GM23338 (cell line): Measurements from ENCODE around the gene CCDC137.

ENCODE experiments used
- CREB1 ChIP-seq: fragments of 250-450 bp; sonication (Bioruptor Pico); IDR thresholded peaks from 2 replicates; pipeline ENCODE4 v1.5.0; 2020; ENCODE audit warnings: low read depth, mild to moderate bottlenecking, moderate library complexity
- EZH2 ChIP-seq: fragments of 200-600 bp; sonication (generic); IDR thresholded peaks from one replicate; pipeline ENCODE4 v1.8.0; 2017; ENCODE audit warnings: antibody characterized with exemption, mild to moderate bottlenecking, low read depth; ENCODE audit not compliant: unreplicated experiment
- JUNB ChIP-seq: IDR thresholded peaks from one replicate; pipeline ENCODE4 v1.6.1; 2016; ENCODE audit warnings: antibody characterized with exemption; ENCODE audit not compliant: unreplicated experiment
- NANOG ChIP-seq: IDR thresholded peaks from 2 replicates; pipeline ENCODE4 v1.6.1; 2016; ENCODE audit warnings: antibody characterized with exemption, borderline replicate concordance
- POLR2AphosphoS5 ChIP-seq: IDR thresholded peaks from 2 replicates; pipeline ENCODE4 v1.6.1; 2016; ENCODE audit warnings: antibody characterized with exemption, low read depth
- STAT1 ChIP-seq: IDR thresholded peaks from one replicate; pipeline ENCODE4 v1.6.1; 2016; ENCODE audit warnings: antibody characterized with exemption; ENCODE audit not compliant: unreplicated experiment
- ZNF331 ChIP-seq: fragments of 250-450 bp; sonication (Bioruptor Pico); IDR thresholded peaks from 2 replicates; pipeline ENCODE4 v1.5.0; 2020; ENCODE audit warnings: low read depth, mild to moderate bottlenecking, moderate library complexity
- TF ChIP-seq, protein P1 (sequence below), 2 experiments: fragments of 200-600 bp in 1 of 2; sonication (generic) in 1 of 2; conservative IDR thresholded peaks; 2 replicates each; pipeline versions ENCODE4 v1.5.1 to v1.6.1; 2016 to 2017; ENCODE audit warnings: antibody characterized with exemption in 2 of 2, low read depth in 2 of 2, mild to moderate bottlenecking in 2 of 2, moderate library complexity in 1 of 2
- TF ChIP-seq, protein P2 (sequence below): IDR thresholded peaks from one replicate; pipeline ENCODE4 v1.6.1; 2018; ENCODE audit warnings: antibody characterized with exemption; ENCODE audit not compliant: unreplicated experiment
- TF ChIP-seq, protein P3 (sequence below): IDR thresholded peaks from 2 replicates; pipeline ENCODE4 v1.6.1; 2016; ENCODE audit warnings: antibody characterized with exemption

DNA sequence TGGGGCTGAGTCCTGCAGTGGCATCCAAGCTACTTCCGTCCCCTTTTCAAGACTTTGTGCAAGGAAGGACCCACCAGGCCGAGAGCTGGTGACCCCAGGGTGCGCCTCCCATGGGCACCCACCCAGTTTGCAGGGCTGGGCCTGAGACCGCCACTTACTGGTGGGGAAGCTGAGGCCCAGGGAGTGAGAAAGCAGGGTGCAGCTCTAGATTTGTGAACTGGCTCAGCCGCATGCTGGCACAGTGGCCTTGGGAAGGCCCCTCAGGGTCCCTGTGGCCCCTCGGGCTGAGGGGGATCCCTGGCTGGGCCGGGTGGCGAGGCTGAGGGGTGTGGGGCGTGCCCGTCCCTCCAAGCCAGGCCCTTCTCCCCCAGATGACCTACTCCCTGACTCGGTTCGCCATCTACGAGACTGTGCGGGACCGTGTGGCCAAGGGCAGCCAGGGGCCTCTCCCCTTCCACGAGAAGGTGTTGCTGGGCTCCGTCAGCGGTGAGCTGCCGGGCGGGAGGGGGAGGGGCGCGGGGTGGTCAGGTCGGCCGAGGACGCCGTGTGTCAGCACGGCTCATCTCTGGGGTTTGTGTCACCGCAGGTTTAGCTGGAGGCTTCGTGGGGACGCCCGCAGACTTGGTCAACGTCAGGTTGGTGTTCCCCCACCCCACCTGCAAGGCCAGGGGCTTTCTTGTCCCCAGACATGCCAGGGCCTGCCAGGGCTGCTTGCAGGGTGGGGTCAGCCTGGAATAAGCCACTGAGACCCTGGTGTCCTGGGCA, 48.8 kb downstream of the CCDC137 start:
- TF ChIP-seq, protein P1, sequence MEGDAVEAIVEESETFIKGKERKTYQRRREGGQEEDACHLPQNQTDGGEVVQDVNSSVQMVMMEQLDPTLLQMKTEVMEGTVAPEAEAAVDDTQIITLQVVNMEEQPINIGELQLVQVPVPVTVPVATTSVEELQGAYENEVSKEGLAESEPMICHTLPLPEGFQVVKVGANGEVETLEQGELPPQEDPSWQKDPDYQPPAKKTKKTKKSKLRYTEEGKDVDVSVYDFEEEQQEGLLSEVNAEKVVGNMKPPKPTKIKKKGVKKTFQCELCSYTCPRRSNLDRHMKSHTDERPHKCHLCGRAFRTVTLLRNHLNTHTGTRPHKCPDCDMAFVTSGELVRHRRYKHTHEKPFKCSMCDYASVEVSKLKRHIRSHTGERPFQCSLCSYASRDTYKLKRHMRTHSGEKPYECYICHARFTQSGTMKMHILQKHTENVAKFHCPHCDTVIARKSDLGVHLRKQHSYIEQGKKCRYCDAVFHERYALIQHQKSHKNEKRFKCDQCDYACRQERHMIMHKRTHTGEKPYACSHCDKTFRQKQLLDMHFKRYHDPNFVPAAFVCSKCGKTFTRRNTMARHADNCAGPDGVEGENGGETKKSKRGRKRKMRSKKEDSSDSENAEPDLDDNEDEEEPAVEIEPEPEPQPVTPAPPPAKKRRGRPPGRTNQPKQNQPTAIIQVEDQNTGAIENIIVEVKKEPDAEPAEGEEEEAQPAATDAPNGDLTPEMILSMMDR (conservative IDR thresholded peaks at IDR 0.05; ENCODE audit: low read depth in 2 of 2) = no peak
- TF ChIP-seq POLR2AphosphoS5 (no peak), EZH2 (no peak), STAT1 (no peak), JUNB (no peak), CREB1 (CRISPR knock-in tag) (no peak), ZNF331 (CRISPR knock-in tag) (no peak), NANOG (no peak)
- TF ChIP-seq, protein P2, sequence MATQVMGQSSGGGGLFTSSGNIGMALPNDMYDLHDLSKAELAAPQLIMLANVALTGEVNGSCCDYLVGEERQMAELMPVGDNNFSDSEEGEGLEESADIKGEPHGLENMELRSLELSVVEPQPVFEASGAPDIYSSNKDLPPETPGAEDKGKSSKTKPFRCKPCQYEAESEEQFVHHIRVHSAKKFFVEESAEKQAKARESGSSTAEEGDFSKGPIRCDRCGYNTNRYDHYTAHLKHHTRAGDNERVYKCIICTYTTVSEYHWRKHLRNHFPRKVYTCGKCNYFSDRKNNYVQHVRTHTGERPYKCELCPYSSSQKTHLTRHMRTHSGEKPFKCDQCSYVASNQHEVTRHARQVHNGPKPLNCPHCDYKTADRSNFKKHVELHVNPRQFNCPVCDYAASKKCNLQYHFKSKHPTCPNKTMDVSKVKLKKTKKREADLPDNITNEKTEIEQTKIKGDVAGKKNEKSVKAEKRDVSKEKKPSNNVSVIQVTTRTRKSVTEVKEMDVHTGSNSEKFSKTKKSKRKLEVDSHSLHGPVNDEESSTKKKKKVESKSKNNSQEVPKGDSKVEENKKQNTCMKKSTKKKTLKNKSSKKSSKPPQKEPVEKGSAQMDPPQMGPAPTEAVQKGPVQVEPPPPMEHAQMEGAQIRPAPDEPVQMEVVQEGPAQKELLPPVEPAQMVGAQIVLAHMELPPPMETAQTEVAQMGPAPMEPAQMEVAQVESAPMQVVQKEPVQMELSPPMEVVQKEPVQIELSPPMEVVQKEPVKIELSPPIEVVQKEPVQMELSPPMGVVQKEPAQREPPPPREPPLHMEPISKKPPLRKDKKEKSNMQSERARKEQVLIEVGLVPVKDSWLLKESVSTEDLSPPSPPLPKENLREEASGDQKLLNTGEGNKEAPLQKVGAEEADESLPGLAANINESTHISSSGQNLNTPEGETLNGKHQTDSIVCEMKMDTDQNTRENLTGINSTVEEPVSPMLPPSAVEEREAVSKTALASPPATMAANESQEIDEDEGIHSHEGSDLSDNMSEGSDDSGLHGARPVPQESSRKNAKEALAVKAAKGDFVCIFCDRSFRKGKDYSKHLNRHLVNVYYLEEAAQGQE = no peak
- TF ChIP-seq, protein P3, sequence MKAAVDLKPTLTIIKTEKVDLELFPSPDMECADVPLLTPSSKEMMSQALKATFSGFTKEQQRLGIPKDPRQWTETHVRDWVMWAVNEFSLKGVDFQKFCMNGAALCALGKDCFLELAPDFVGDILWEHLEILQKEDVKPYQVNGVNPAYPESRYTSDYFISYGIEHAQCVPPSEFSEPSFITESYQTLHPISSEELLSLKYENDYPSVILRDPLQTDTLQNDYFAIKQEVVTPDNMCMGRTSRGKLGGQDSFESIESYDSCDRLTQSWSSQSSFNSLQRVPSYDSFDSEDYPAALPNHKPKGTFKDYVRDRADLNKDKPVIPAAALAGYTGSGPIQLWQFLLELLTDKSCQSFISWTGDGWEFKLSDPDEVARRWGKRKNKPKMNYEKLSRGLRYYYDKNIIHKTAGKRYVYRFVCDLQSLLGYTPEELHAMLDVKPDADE = no peak
